GM21528 (cell line): ENCODE measurements around the gene PLEKHG4.

Experiments used
- ATAC-seq: cut with Tn5 transposase; IDR thresholded peaks from one replicate; pipeline ENCODE4 v1.9.1; 2021; ENCODE audit warnings: mild to moderate bottlenecking, moderate library complexity; ENCODE audit not compliant: unreplicated experiment, low FRiP score

Gene PLEKHG4

GRCh38 chr16:67260426-67261063 is 18.8 kb upstream of the PLEKHG4 start:
- ATAC-seq = no peak

GRCh38 chr16:67263201-67263600 is 16.1 kb upstream of the PLEKHG4 start:
- no peak for ATAC-seq

GRCh38 chr16:67264277-67264676 is 15.1 kb upstream of the PLEKHG4 start:
- ATAC-seq = no peak

- no peak for ATAC-seq
These were observed 14.5 kb upstream of the PLEKHG4 start for GRCh38 chr16:67264866-67265265.

- ATAC-seq = no peak
These were observed 13.5 kb upstream of the PLEKHG4 start for GRCh38 chr16:67265834-67266233.

GRCh38 chr16:67268136-67268579 is 11.2 kb upstream of the PLEKHG4 start:
- ATAC-seq = no peak

GRCh38 chr16:67269766-67270165 is 9.6 kb upstream of the PLEKHG4 start:
- ATAC-seq = no peak

GRCh38 chr16:67270931-67271338 is 8.4 kb upstream of the PLEKHG4 start:
- no peak for ATAC-seq

GRCh38 chr16:67271446-67271845 is 7.9 kb upstream of the PLEKHG4 start:
- no peak for ATAC-seq

GRCh38 chr16:67275321-67275720 is 4.0 kb upstream of the PLEKHG4 start:
- no peak for ATAC-seq

GRCh38 chr16:67277294-67277998 is 1.9 kb upstream of the PLEKHG4 start:
- ATAC-seq = no peak

- no peak for ATAC-seq
These were observed 1.1 kb upstream of the PLEKHG4 start for GRCh38 chr16:67277999-67278772.

- ATAC-seq = peak; percentile 25
These were observed 498 bp upstream of the PLEKHG4 start for GRCh38 chr16:67278773-67279295.

GRCh38 chr16:67280090-67281015 is 1.0 kb downstream of the PLEKHG4 start:
- no peak for ATAC-seq

GRCh38 chr16:67281536-67282446 is 2.5 kb downstream of the PLEKHG4 start:
- no peak for ATAC-seq

- ATAC-seq = no peak
These were observed 3.1 kb downstream of the PLEKHG4 start for GRCh38 chr16:67282447-67282805.

- no peak for ATAC-seq
These were observed 3.9 kb downstream of the PLEKHG4 start for GRCh38 chr16:67283039-67283825.

GRCh38 chr16:67283826-67284555 is 4.7 kb downstream of the PLEKHG4 start:
- ATAC-seq = no peak
